Measurements from ENCODE around the gene CREB3L4.

The CREB3L4 gene

DNA sequence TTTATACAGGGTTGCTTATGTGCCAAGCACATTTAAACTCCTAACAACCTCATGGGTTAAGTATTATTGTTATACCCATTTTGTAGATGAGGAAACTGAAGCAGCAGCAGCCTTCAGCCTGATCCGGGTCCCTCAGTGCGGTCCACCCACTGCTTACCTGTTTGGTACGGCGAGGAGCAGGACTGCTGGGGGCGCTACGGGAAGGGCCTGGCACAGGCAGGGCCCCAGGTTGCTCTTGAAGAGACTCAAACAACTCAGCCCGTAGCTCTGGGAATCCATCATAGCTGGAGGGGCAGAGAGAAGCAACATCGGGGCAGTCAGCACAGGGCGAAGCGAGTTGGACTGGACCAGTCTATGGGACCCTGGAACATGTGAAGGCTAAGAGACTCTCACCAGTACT, 30.4 kb upstream of the CREB3L4 start:
- DNase-seq = no peak

DNA sequence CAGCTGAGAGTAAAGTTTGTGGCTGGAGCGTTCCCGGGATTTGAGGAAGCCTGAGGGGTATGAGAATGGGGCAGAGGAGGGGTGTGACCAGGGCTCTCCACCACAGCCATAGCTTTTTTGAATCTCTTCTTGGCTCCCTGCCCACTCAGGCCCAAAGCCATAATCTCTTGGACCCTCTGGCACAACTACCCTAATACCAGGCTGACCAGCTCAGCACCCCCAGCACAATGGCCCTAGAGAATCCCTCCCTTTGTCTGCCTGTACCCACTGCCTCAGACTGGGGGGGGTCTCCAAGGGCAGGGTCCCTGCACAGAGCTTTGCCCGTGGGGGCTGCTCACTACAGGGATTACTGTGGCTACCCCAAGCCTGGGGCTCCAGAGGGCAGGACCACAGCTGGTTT, 28.7 kb upstream of the CREB3L4 start:
- DNase-seq = no peak

- no peak for DNase-seq
Measured at GRCh38 chr1:153939476-153939875, 28.2 kb upstream of the CREB3L4 start.

DNA sequence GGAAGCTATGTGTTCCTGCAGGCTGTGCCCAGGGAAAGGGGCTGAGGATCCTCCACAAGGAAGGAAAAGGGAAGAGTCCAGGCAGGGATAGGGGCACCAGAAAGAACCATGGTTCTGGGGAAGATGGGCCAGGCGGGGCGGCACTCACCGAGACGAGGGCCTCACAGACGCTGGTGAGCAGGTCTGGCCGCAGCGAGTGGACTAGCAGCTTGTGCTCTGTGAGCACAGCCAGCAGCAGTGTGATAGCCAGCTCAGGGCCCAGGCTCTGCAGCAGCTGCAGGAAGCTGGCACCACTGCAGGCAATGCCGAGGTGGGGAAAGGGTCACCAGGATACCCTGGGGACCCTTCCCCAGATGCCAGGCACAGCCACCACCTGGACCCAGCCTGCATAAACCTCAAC, 26.9 kb upstream of the CREB3L4 start:
- no peak for DNase-seq

GRCh38 chr1:153941826-153942725, 25.6 kb upstream of the CREB3L4 start:
- no peak for DNase-seq

- no peak for DNase-seq
Measured at GRCh38 chr1:153942766-153943549, 24.7 kb upstream of the CREB3L4 start.

- DNase-seq = no peak
Measured at GRCh38 chr1:153944005-153944826, 23.5 kb upstream of the CREB3L4 start.

GRCh38 chr1:153944827-153945117, 22.9 kb upstream of the CREB3L4 start:
- DNase-seq = no peak

GRCh38 chr1:153945131-153945794, 22.4 kb upstream of the CREB3L4 start:
- DNase-seq = peak in 1 of 2 donors; percentile 26

DNA sequence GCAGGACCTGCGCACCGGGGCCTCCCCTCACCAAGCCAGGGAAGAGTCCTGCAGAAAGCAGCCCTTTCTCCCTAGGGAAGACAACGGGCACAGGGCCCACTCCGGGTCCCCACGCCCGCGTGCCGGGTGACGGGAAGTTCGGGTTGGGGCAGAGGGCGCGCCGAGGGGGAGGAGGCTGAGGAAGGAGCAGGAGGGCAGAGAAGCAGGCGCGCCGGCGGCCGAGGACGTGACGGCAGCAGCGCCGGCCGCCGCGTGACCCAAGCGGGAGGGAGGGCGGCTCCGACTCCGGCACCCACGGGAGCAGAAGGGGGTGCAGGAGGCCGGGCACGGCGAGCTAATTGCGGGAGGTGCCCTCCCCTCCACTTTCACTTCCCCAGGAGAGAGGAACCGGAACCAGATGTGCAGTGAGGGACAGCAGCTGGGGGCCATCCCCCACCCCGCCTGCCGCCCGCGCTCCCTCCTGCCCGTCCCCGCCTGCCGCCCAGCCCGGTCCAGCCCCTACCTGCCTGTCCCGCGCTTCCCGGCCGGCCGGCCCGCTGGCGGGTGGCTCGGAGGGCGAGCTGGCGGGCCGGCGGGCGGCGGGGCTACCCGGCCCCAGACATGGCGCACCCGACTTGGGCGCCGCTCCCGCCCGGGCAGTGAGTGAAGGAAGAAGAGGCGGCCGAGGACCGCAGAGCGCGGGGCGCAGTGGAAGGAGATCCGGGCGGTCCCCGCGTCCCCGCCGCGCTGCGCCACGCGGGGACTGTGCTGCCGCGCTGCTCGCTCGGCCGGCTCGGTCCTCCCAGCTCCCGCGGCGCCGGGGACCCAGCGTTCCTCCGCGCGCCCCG, 21.7 kb upstream of the CREB3L4 start:
- DNase-seq = peak; percentile 62 to 76

DNA sequence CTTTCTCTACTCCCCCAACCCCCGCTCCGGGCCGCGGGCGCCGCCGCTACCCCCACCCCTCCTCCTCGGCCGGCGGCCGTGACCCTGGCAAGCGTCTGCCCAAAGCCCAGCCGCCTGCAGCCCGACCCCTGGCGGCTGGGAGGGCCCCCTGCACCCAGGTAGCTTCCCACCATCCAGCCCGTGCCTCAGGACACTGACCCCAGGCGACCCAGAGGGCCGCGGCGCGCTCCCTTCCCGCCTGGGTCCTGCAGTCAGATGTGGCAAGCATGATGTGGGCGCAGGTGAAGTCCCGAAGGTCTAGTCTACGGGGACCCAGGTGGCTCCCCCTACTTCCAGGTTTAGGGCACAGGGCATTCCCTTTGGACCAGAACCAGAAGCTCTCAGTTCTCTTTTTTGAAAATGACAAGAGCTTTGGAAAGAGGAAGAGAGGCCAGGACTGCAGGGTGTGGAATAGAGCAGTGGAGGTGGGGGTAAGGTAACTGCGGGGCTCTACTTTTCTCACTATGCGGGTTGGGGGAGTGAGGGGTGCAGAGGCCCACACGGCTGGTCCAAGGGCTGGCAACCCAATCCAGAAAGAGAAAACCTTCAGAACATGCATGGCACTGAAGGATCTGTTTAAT, 21.0 kb upstream of the CREB3L4 start, which contains the start of gene DENND4B:
Gene DENND4B (minus strand): TSS at position 97 of the 620 bp plus-strand sequence. CDS start 2,344 bp downstream, outside the sequence.
- peak; percentile 77 to 80 for DNase-seq

GRCh38 chr1:153951183-153951582, 16.5 kb upstream of the CREB3L4 start:
- DNase-seq = no peak

- DNase-seq = no peak
Measured at GRCh38 chr1:153951801-153952200, 15.9 kb upstream of the CREB3L4 start.

DNA sequence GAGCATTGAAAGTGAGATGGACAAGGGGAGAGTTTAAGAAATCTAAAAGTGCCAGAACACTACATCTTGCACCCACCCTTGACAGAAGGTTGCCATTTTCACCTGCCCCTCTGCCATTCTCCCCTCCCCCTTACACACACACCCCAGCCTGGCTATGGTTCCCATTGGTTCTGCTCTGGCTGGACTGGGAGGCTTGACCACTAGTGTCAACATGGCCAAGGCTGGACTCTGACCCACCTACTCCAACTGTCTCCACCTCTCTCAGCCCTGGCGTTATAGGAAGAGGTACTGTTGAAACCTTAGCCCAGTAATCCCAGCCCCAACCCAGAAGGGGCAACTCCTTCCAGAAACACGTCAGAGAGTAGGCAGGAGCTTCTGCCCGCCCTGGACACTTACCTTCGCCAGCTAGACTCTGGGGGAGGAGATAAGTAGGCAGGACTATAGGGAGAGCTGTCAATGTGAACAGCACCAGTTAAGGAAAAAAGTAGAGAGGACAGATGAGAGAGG, 13.8 kb upstream of the CREB3L4 start:
- DNase-seq = no peak

DNA sequence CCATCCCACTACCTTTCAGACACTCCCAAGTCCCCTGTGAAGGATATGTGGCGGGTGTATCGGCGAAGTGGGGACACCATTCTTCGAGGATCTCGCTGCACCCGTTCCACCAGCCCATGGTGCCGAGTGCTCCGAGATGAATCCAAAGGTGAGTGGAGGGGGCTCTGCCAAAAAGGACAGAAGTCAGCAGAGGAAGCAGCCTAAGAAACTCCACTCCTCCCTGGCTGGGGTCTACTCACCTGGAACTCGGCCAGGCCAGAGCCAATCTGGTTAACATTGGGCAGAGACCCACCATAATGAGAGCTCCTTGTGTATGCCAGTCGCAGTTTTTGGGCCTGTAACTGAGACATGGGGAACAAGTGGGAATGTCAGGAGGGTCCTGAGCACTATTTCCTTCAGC, 12.9 kb upstream of the CREB3L4 start:
- no peak for DNase-seq

DNA sequence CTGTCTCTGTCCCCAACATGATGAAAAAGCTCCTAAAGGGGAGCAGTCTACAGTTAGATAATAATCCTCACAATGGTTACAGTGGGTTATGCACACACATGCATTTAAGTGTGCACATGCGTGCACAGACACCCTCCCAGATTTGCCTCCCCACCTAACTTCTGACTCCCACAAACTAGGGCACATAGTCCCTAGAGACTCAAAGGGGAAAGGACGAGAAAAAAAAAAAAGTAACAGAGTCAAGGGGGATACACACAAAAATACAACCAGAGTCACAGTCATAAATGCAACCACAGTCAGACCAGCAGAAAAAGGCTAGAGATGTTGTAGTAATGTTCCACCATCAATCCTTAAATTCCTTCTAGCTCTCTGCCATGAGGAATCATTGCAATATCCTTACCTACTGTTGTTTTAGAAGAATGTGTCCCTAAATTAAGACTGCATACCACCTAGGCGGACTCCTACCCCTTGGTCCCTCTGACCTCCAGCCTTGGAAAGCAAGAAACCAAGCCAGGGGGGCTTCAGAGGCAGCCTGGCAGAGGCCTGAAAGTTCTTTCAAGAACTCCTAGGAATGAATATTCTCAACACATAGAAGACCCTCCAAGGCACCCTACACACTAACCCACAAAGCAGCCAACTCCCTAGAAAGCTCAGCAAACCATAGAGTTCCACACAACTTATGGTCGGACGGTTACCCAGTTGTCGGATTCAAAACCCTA, 10.5 kb upstream of the CREB3L4 start:
- no peak for DNase-seq

- DNase-seq = no peak
Measured at GRCh38 chr1:153957744-153958110, 10.0 kb upstream of the CREB3L4 start.

GRCh38 chr1:153958111-153958960, 9.4 kb upstream of the CREB3L4 start, which contains the start of gene CRTC2:
CRTC2 (minus strand) TSS chr1:153958612; CDS start chr1:153958497, 115 bp downstream.
- DNase-seq = peak; percentile 98 to 99

DNA sequence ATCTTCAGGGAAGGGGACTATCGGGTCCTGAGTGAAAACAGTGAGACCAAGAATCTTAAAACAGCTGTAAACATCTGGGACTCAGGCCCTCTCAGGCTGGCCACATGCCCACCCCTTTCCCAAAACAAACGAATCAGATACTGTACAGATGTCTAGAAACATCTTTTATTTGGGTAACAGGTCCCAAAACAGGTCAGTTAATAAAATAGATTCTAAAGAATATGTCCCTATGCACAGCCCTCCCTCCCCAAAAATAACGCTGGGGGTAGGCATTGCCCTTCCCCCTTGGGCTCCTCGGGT, 8.8 kb upstream of the CREB3L4 start:
- DNase-seq = no peak

Data from hippocampal formation (tissue), 2 donors.